ENCODE data around the gene RAP1GDS1.
"Not testable (repeated sequence)": the region's sequence is repeated elsewhere in the genome, so short reads cannot be mapped to it uniquely, and the experiment has no call there.

RAP1GDS1 gene

GRCh38 chr4:98444371-98444770, 183.2 kb downstream of the RAP1GDS1 start:
- DNase-seq = no peak

- DNase-seq = no peak
These were observed 185.6 kb downstream of the RAP1GDS1 start for GRCh38 chr4:98446499-98447375.

- no peak for DNase-seq
These were observed 186.5 kb downstream of the RAP1GDS1 start for GRCh38 chr4:98447648-98448047.

GRCh38 chr4:98448908-98449307, 187.7 kb downstream of the RAP1GDS1 start:
- no peak for DNase-seq

- DNase-seq = peak; percentile 16
These were observed 190.9 kb downstream of the RAP1GDS1 start for GRCh38 chr4:98452091-98452490.

GRCh38 chr4:98457422-98457821, 196.2 kb downstream of the RAP1GDS1 start:
- not testable (repeated sequence) for DNase-seq

GRCh38 chr4:98461121-98461865, 200.1 kb downstream of the RAP1GDS1 start:
- not testable (repeated sequence) for DNase-seq

- DNase-seq = no peak
These were observed 201.3 kb downstream of the RAP1GDS1 start for GRCh38 chr4:98462487-98462886.

- no peak for DNase-seq
These were observed 205.8 kb downstream of the RAP1GDS1 start for GRCh38 chr4:98466868-98467599.

- peak; percentile 83 for DNase-seq
These were observed 206.5 kb downstream of the RAP1GDS1 start for GRCh38 chr4:98467627-98468072.

- DNase-seq = no peak
These were observed 207.5 kb downstream of the RAP1GDS1 start for GRCh38 chr4:98468709-98469108.

GRCh38 chr4:98469771-98470170, 208.6 kb downstream of the RAP1GDS1 start:
- DNase-seq = no peak

- no peak for DNase-seq
These were observed 209.2 kb downstream of the RAP1GDS1 start for GRCh38 chr4:98470366-98470765.

GRCh38 chr4:98470831-98471230, 209.6 kb downstream of the RAP1GDS1 start:
- DNase-seq = peak; percentile 71

GRCh38 chr4:98473046-98473445, 211.9 kb downstream of the RAP1GDS1 start:
- DNase-seq = no peak

- peak; percentile 60 for DNase-seq
These were observed 213.2 kb downstream of the RAP1GDS1 start for GRCh38 chr4:98474408-98474844.

GRCh38 chr4:98476891-98477290, 215.7 kb downstream of the RAP1GDS1 start:
- DNase-seq = no peak

- DNase-seq = not testable (repeated sequence)
These were observed 218.4 kb downstream of the RAP1GDS1 start for GRCh38 chr4:98479590-98479989.

GRCh38 chr4:98480535-98480934, 219.4 kb downstream of the RAP1GDS1 start:
- DNase-seq = no peak

- no peak for DNase-seq
These were observed 220.0 kb downstream of the RAP1GDS1 start for GRCh38 chr4:98481167-98481566.

GRCh38 chr4:98482503-98482846, 221.3 kb downstream of the RAP1GDS1 start:
- DNase-seq = no peak

GRCh38 chr4:98482847-98483806, 221.9 kb downstream of the RAP1GDS1 start:
- DNase-seq = peak; percentile 76

Measured in fibroblast of skin of back (primary cell).